H1 (cell line): ENCODE measurements around the gene DCAF8. TPM values are rescaled to one million over a fixed set of nuclear protein-coding genes. Genes with fewer than 3 reads are reported as not detected.

Source experiments
- BCL11A ChIP-seq, 2 experiments: IDR thresholded peaks; one replicate each; pipeline ENCODE4 v1.6.1; 2011; ENCODE audit warnings: low read depth in 2 of 2, low read length in 2 of 2, mild to moderate bottlenecking in 2 of 2
- CEBPB ChIP-seq: IDR thresholded peaks from 2 replicates; pipeline ENCODE4 v1.6.1; 2012; ENCODE audit warnings: low read depth, low read length
- RXRA ChIP-seq: IDR thresholded peaks from 2 replicates; pipeline ENCODE4 v1.6.1; 2011; ENCODE audit warnings: low read depth, mild to moderate bottlenecking, low read length, moderate library complexity; ENCODE audit not compliant: insufficient read depth
- USF2 ChIP-seq: IDR thresholded peaks from 2 replicates; pipeline ENCODE4 v1.6.1; 2011; ENCODE audit warnings: low read length, improper control_type of control experiment
- polyA plus RNA-seq, 7 experiments: library from polyadenylated mRNA; depleted of rRNA in 3 of 7; stranded (reverse) in 5 of 7; unstranded in 2 of 7; fragments of >200 nt in 5 of 7; fragments of 200-250 nt in 2 of 7; gene quantifications; 1 replicate in 5 of 7; 2 replicates in 1 of 7; 4 replicates in 1 of 7; pipeline versions ENCODE4 v1.2.1 to v1.2.3, GENCODE V29; 2011 to 2013; ENCODE audit warnings: missing spikeins in 2 of 7, mixed read lengths in 2 of 7
- total RNA-seq: library from RNA; stranded (reverse); fragmentation: NEBNext Ultra II Directional; extraction: Animal tissue kit (Norgen Biotek cat#: 25700); gene quantifications from 2 replicates; pipeline ENCODE4 v1.2.1, GENCODE V29; 2021

DCAF8 gene
- total and polyA plus RNA-seq, 2 of the 8 experiments (the other 6 are each of a cell fraction or from before 2014, with no cell fraction given), result 68.2 to 110 TPM

DNA sequence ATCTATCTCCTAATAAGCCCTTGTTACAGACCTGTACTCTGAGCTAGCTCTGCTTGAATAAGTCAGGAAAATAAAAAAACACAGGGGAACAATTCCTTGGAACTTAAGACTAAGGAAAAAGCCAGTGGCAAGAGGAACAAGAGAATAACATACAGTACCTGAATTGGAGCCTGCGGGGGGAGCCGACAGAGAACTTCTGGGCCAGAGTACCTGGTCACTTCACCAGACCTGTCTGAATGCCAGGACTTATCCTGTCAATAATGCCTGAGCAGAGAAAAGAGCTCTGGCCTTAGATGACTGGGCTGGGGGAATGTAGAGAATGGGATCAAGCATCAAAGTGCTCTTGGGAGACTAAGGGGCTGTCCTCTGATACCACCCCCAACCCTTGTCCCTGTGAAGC lies 42.0 kb downstream of the DCAF8 start (continued):
- TF ChIP-seq BCL11A (IDR thresholded peaks at IDR 0.05; ENCODE audit: low read depth in 2 of 2, low read length in 2 of 2) (no peak), CEBPB (no peak), USF2 (no peak), RXRA (no peak)
